ENCODE measurements around the gene TAAR1.

DNA sequence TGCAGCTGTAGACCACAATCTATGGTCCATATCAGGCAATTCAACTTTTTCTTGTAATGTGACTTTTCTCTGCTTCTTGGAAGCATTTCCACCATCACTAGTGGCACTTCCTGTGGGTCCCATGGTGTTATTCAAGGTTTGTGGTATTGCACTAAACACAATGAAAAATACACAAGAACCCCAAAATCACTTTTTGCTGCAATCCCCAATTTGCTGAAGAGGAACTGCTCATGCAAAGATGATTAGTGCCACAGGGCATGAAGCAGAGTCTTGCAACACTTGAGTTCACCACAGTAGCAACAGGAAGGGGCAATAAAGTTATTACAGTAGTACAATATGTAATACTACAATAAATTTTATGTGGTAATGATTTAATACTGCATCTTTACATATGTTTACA, 16.8 kb upstream of the TAAR1 start:
- TF ChIP-seq, protein P1, sequence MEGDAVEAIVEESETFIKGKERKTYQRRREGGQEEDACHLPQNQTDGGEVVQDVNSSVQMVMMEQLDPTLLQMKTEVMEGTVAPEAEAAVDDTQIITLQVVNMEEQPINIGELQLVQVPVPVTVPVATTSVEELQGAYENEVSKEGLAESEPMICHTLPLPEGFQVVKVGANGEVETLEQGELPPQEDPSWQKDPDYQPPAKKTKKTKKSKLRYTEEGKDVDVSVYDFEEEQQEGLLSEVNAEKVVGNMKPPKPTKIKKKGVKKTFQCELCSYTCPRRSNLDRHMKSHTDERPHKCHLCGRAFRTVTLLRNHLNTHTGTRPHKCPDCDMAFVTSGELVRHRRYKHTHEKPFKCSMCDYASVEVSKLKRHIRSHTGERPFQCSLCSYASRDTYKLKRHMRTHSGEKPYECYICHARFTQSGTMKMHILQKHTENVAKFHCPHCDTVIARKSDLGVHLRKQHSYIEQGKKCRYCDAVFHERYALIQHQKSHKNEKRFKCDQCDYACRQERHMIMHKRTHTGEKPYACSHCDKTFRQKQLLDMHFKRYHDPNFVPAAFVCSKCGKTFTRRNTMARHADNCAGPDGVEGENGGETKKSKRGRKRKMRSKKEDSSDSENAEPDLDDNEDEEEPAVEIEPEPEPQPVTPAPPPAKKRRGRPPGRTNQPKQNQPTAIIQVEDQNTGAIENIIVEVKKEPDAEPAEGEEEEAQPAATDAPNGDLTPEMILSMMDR (IDR thresholded peaks at IDR 0.05), result no peak
- no peak for TF ChIP-seq POLR2A (IDR thresholded peaks at IDR 0.05; ENCODE audit: low read length)
- no peak for TF ChIP-seq CBX2 (IDR thresholded peaks at IDR 0.05; ENCODE audit: borderline replicate concordance, low read depth)
- no peak for TF ChIP-seq MYC (IDR thresholded peaks at IDR 0.05; ENCODE audit: borderline replicate concordance, low read length)
- no peak for TF ChIP-seq PHF8 (IDR thresholded peaks at IDR 0.05; ENCODE audit: borderline replicate concordance, low read depth)
- TF ChIP-seq ESRRA (IDR thresholded peaks at IDR 0.05; ENCODE audit: borderline replicate concordance, low read length), result no peak
